Calu3 (cell line): ENCODE measurements around the gene HK1. TPM values are rescaled to one million over a fixed set of nuclear protein-coding genes. Genes with fewer than 3 reads are reported as not detected.

Experiments
- BruUV-seq: library from RNA; stranded (reverse); fragments of 400-500 nt; replicated peaks from 2 replicates; lab custom pipeline; 2021; lab: Mats Ljungman, UMichigan
- CTCF ChIA-PET: fragments of 300-600 bp; sonication (Branson Sonifier 250); formaldehyde crosslinking; loops from one replicate; lab custom pipeline; 2022; ENCODE audit warnings: antibody characterized with exemption; lab: Charles Lee
- DNase-seq: peaks from one replicate; pipeline ENCODE4 v3.0.0; 2022
- H3K27ac Mint-ChIP-seq: one replicate; pipeline ENCODE4 v1.8.0; 2022; ENCODE audit warnings: mixed read lengths; ENCODE audit not compliant: unreplicated experiment
- H3K27me3 Mint-ChIP-seq: one replicate; pipeline ENCODE4 v1.8.0; 2022; ENCODE audit warnings: mixed read lengths; ENCODE audit not compliant: unreplicated experiment
- H3K36me3 Mint-ChIP-seq: one replicate; pipeline ENCODE4 v1.8.0; 2022; ENCODE audit warnings: mild to moderate bottlenecking, moderate library complexity, mixed read lengths; ENCODE audit not compliant: insufficient read depth, unreplicated experiment
- H3K4me1 Mint-ChIP-seq: one replicate; pipeline ENCODE4 v1.8.0; 2022; ENCODE audit warnings: mild to moderate bottlenecking, low read depth, mixed read lengths; ENCODE audit not compliant: unreplicated experiment
- H3K4me3 Mint-ChIP-seq: one replicate; pipeline ENCODE4 v1.8.0; 2022; ENCODE audit warnings: mild to moderate bottlenecking, low read depth, moderate library complexity, mixed read lengths; ENCODE audit not compliant: unreplicated experiment
- H3K9me3 Mint-ChIP-seq: one replicate; pipeline ENCODE4 v1.8.0; 2022; ENCODE audit warnings: low read depth, mixed read lengths; ENCODE audit not compliant: unreplicated experiment
- CTCF ChIP-seq: fragments of 200-600 bp; IDR thresholded peaks from one replicate; pipeline ENCODE4 v1.8.0; 2022; ENCODE audit warnings: antibody characterized with exemption; ENCODE audit not compliant: unreplicated experiment
- intact Hi-C: fragments of 100-400 bp; cut with micrococcal nuclease; formaldehyde crosslinking; loops from one replicate; pipeline ENCODE4 v1.10.0; 2022; ENCODE audit not compliant: unreplicated experiment
- total RNA-seq: library from RNA; stranded (reverse); gene quantifications from 2 replicates; pipeline ENCODE4 v1.2.3, GENCODE V29; 2022

The HK1 gene
- total RNA-seq, 1 experiment from 2014 or later = 58.8 TPM

- no TSS peak for BruUV-seq
- intact Hi-C loops = no loop called here
- Mint-ChIP-seq H3K9me3 (no peaks in the 10 kb centered on the region), H3K36me3 (peaks cover 13% of the 10 kb centered on the region), H3K27me3 (no peaks in the 10 kb centered on the region), H3K27ac (no peak overlapping the region), H3K4me3 (no peak overlapping the region), H3K4me1 (no peaks in the 10 kb centered on the region)
- no peak for TF ChIP-seq CTCF
- CTCF ChIA-PET = interaction anchor here (0.6 kb wide), 1 partner anchor 14 kb away, joined by 3 read pairs; the partner anchor contains the start of gene HK1
- DNase-seq = no peak
Measured at GRCh38 chr10:69292459-69292858, 14.2 kb downstream of the HK1 start.

GRCh38 chr10:69295027-69295636 lies 16.8 kb downstream of the HK1 start:
- H3K27ac Mint-ChIP-seq = no peak overlapping the region

GRCh38 chr10:69303632-69304051 lies 25.3 kb downstream of the HK1 start:
- TF ChIP-seq CTCF = no peak
- intact Hi-C loops = no loop called here
- H3K4me1 Mint-ChIP-seq = no peaks in the 10 kb centered on the region
- BruUV-seq = no TSS peak
- no peaks in the 10 kb centered on the region for H3K27me3 Mint-ChIP-seq
- H3K4me3 Mint-ChIP-seq = no peak overlapping the region
- H3K9me3 Mint-ChIP-seq = no peaks in the 10 kb centered on the region
- no peak for DNase-seq
- CTCF ChIA-PET = interaction anchor here (1.1 kb wide), 1 partner anchor 10 kb away, joined by 3 read pairs; no protein-coding TSS in a partner anchor
- H3K27ac Mint-ChIP-seq = no peak overlapping the region
- H3K36me3 Mint-ChIP-seq = no peaks in the 10 kb centered on the region

More at GRCh38 chr10:69295027-69295636, 16.8 kb downstream of the HK1 start:
- H3K4me3 Mint-ChIP-seq = no peak overlapping the region
- BruUV-seq = no TSS peak
- TF ChIP-seq CTCF = no peak
- H3K27me3 Mint-ChIP-seq = no peaks in the 10 kb centered on the region
- peaks cover 13% of the 10 kb centered on the region for H3K36me3 Mint-ChIP-seq
- no peak for DNase-seq
- CTCF ChIA-PET = interaction anchor here (0.7 kb wide), 1 partner anchor 28 kb away, joined by 3 read pairs; no protein-coding TSS in a partner anchor
- no peaks in the 10 kb centered on the region for H3K4me1 Mint-ChIP-seq
- intact Hi-C loops = no loop called here
- H3K9me3 Mint-ChIP-seq = no peaks in the 10 kb centered on the region

GRCh38 chr10:69306421-69306820 lies 28.1 kb downstream of the HK1 start:
- no peak for DNase-seq
- no peaks in the 10 kb centered on the region for H3K4me1 Mint-ChIP-seq
- intact Hi-C loops = no loop called here
- CTCF ChIA-PET = no interaction called here
- TF ChIP-seq CTCF = no peak
- no peak overlapping the region for H3K4me3 Mint-ChIP-seq
- H3K9me3 Mint-ChIP-seq = no peaks in the 10 kb centered on the region
- no TSS peak for BruUV-seq
- H3K27ac Mint-ChIP-seq = no peak overlapping the region
- no peaks in the 10 kb centered on the region for H3K27me3 Mint-ChIP-seq
- H3K36me3 Mint-ChIP-seq = no peaks in the 10 kb centered on the region
